Non-pigmented ciliary epithelial cell (primary cell): ENCODE measurements around the gene SH3BP5.

Experiments
- DNase-seq: peaks from one replicate; pipeline ENCODE4 v3.0.0-alpha.2; 2010; ENCODE audit warnings: low read depth

SH3BP5 gene

GRCh38 chr3:15347063-15347736 is 14.8 kb upstream of the SH3BP5 start:
- no peak for DNase-seq

DNA sequence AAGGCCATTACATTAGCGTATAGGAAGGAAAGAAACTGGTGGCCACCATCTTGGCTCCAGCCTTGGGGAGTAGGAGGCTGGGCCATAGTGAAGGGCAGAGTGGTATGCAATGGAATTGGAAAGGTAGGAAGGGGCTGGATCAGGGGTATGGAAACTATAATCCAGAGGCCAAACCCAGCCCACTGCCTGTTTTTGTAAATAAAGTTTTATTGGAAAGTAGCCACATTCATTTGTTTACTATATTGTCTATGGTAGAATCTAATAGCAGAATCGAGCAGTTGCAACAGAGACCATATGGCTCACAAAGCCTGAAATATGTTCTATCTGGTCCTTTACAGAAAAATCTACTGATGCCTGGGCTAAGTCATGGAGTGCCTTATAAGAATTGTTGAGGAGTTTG is 14.1 kb upstream of the SH3BP5 start:
- no peak for DNase-seq

DNA sequence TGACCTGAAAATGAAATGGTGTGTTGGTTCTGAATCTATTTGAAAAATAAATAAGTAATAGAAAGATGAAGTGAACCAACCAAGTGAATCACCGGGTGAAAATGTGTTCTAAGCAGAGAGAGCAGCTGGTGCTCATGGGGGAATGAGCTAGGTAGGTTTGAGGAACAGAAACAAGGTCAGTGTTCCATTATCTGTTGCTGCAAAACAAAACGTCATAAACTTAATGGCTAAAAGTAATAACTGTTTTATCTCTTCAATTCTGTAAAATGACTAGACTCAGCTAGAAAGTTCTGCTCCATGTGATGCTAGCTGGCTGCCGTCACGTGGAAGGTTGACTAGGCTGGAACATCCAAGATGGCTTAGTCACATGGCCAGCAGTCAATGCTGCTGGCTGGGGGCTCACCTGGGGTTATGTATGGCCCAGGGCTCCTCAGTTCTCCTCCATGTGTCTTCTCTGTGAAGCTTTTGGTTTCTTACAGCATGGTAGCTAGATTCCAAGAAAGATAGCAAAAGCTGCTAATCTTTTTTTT is 13.3 kb upstream of the SH3BP5 start:
- DNase-seq, result no peak

- no peak for DNase-seq
These were observed 12.8 kb upstream of the SH3BP5 start for GRCh38 chr3:15345066-15345607.

GRCh38 chr3:15342945-15343344 is 10.6 kb upstream of the SH3BP5 start:
- no peak for DNase-seq

DNA sequence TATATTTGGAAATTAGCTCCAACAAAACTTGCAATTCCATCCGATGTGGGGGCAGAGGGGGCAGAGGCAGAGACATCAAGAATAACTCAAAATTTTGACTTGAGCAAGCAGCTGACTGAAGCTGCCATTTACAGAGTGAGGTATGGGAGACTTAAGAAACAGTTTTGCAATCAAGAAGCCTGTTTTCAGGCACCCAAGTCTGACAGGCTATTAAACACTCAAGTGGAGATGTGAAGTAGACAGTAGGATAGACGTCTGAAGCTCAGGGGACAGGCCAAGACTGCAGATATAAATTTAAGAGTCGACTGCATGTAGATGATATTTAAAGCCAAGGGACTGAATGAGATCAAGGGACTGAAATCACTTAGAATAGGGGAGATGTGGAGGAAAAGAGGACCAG is 9.9 kb upstream of the SH3BP5 start:
- no peak for DNase-seq

DNA sequence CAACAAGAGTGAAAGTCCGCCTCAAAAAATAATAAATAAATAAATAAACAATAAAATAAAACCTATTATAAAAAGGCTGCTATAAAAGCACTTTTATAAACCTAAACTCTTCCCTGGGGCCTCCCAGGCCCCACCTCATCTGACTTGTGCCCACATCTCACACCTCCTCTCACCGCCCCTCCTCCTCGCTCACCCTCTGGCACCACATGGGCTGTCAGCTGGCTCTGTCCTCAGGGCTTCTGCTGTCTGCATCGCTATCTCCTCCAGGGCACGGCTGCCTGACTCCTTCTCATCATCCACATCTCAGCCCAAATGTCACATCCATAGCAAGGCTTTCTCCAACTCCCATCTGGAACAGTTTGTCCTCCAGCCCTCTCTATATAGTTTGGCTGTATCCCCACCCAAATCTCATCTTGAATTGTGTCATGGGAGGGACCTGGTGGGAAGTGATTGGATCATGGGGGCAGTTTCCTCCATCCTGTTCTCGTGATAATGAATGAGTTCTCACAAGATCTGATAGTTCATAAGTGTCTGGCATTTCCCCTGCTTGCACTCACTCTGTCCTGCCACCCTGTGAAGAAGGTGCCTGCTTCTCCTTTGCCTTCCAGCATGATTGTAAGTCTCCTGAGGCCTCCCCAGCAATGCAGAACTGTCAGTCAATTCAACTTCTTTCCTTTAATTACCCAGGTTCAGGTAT is 8.8 kb upstream of the SH3BP5 start:
- DNase-seq, result no peak

GRCh38 chr3:15339786-15340215 is 7.4 kb upstream of the SH3BP5 start:
- no peak for DNase-seq

DNA sequence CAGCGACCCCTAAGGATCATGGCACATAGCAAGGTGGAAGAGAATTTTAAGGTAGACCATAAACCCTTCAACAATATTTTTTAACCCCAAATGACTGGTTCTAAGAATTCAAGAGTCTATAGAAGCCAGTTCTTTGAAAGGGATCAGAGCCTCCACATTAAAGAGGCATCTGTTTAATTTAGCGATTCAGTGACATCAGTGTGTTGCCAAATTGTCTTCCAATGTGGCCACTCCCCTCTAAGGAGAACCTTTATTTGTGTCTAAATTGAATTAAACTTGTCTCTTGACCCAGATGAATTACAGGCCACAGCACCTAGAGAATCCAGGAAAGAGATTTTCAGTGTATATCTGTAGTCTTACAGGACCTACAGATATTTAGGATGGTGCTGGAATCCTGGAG is 6.6 kb upstream of the SH3BP5 start:
- DNase-seq, result no peak

DNA sequence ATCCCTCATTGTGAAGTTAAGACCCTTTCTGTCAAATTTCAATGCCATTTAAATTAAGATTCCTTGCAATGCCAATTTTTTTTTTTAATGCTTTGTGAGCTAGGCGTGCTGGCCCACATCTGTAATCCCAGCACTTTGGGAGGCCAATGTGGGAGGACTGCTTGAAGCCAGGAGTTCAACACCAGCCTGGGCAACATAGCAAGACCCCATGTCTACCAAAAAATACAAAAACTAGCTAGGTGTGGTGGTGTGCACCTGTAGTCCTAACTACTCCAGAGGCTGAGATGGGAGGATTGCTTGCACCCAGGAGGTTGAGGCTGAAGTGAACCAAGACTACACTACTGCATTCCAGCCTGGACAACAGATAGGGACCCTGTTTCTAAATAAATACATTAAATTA is 5.6 kb upstream of the SH3BP5 start:
- no peak for DNase-seq

- DNase-seq, result no peak
These were observed 3.7 kb upstream of the SH3BP5 start for GRCh38 chr3:15336057-15336456.

DNA sequence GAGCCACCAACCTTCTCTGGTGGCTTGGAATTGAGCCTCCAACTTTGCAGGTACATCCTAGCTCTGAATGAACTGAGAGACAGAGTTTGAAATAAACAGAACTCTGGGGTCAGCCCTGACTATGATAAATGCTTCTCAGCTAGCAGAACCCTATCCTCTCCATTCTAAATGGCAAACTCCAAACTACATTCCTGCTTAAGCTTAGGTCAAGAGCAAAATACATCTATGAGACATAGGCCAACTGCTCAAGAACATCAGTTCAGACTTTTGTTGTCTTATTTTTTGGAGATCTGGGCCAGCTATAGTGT is 1.5 kb upstream of the SH3BP5 start:
- DNase-seq, result no peak

DNA sequence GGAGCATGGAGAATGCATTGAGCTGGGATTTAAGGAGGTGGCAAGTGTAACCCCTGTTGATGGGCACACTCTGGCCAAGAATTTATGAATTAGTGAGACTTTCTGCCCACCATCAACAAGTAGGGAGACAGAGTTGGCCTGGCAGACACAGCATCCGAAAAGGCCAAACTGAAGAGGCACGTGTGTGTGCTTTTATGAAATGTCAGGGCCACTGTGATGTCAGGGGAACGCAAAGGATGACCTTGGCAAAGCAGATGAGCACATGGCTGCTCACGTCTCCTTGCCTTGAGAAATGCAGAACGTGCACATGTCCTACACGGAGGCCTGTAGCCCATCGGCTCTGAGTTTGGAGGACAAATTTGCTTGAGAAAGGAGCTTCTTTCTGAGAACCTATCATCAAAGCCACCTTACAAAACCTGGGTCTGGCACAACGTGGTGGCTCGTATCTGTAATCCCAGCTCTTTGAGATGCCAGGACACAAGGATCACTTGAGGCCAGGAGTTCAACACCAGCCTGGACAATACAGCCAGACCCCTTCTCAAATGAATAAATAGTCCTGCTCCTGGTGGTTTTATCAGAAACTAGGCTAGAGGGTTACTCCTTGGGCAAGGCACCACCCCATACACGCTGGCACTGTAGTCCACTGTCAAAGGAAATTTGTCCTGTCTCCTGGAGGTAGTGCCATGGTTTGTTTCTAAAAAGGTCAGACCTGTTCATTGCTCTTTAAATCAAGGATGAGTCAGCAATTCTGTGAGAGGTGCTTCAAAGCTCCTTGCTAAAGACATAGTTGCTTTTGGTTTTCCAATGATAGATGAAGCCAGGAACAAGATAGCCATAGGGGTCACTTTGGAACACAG is 941 bp upstream of the SH3BP5 start:
- DNase-seq, result no peak

GRCh38 chr3:15331606-15332404 is 581 bp downstream of the SH3BP5 start:
- no peak for DNase-seq

DNA sequence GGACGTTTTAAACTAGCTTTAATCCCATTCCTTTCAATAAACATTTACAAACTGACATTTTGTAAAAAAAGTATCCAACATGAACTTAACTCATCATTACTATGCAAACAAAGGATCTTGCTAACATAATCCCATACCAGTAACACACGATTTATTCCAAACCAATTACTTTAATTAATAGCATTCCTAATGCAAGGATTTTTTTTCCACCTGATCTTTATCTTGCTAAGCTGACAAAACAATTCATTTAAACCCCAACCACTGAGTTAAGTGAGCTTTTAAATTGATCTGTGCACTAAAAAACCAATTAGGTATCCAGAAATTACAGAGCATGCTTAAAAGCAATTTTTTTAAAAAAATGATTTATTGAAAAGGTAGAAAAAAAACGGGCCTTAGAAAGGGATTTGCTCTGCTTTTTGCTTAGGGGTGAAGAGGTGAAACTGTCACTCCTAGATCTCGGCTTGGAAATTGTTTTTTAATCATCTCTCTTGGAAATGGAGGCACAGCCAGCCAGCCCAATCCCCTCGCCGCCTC is 1.2 kb downstream of the SH3BP5 start:
- DNase-seq, result no peak

DNA sequence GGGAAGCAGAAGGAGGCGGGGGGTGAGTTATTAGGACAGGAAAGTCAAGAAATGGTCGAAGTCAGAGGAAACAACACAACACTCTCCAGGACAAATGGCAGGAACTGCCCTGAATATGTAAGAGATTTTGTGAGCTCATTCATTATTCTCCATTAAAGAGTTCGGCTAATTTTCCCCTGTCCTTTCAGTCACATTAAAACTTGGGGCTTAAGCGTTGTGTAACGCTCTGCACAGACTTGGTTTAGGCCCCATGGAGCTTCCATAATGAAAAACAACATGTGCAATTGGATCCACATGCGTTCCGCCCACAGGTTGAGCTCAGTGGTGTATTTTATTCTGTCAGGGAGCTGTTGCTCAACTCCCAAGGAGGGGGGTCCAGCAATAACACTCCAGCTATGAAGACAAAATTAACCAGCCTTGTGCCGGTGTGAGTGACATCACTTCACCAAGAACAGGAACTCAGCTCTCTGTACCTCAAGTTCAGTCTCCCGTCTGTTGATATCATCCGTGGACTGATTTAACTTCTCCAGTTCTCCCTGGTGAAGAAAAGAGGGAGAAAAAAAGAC is 2.3 kb downstream of the SH3BP5 start:
- peak; percentile 61 for DNase-seq

DNA sequence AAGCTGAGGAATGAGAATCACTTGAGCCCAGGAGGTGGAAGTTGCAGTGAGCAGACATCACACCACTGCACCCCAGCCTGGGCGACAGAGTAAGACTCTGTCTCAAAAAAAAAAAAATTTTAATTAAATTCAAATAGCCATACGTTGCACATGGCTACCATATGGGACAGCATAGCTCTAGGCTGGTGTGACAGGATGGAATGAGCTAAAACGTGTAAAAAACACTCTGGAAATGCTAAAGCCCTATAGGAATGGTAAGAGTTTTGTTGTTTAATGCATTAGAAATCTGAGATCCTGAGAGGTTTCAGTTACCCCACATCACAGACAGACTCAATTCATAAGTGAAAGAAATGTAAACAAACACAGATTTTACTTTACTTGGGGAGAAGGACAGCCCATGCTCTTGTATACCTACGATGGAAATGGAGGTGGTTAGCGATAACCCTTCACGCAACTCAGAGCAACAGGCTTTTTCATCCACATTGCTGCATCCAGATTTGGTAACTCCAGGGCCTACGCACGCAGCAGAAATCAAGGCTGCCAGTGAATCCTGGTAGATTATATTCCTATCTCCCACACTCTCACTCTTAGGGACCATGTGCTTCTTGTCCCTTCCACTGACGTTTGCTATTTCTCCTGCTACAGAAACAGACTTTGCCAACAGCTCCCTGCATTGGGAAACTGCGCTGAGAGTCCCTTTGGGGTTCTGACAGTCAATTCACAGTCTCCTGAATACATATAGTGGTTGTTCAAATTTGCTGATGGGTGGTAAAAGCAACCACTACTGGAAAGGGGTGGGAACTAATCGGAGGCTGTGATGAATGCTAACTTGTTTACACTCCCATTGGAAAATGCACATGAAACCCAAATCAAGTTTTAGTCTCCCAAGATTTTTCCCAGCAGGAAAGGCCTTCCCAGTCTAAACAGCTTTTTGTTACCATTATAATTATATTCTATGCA is 3.1 kb downstream of the SH3BP5 start:
- no peak for DNase-seq

DNA sequence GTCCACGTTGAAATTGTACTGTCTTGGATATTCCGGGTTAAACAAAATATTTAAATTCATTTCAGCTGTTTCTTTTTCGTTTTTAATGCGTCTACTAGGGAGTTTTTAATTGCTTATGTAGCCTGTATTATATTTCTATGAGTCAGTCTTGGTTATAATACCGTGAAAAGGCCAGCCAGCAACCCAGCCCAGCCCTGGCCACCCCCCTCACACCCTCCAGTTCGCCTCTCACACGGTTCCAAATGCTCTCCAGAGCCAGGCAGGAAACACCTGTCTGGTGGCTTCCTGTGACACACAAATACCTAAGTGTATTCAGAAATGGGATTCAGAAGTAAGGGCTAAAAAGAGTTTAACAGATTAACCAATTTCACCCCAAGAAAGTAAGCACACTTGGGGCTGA is 4.4 kb downstream of the SH3BP5 start:
- DNase-seq, result no peak

- DNase-seq, result no peak
These were observed 5.7 kb downstream of the SH3BP5 start for GRCh38 chr3:15326673-15327072.

- DNase-seq, result no peak
These were observed 6.3 kb downstream of the SH3BP5 start for GRCh38 chr3:15326037-15326436.
